NOMO-1 (cell line): ENCODE measurements around the gene KCTD19.

Source experiments
- DNase-seq, 2 experiments: peaks; one replicate each; lab custom pipeline; 2025; ENCODE audit not compliant: unreplicated experiment in 2 of 2; lab: John Stamatoyannopoulos, UW

The KCTD19 gene

DNA sequence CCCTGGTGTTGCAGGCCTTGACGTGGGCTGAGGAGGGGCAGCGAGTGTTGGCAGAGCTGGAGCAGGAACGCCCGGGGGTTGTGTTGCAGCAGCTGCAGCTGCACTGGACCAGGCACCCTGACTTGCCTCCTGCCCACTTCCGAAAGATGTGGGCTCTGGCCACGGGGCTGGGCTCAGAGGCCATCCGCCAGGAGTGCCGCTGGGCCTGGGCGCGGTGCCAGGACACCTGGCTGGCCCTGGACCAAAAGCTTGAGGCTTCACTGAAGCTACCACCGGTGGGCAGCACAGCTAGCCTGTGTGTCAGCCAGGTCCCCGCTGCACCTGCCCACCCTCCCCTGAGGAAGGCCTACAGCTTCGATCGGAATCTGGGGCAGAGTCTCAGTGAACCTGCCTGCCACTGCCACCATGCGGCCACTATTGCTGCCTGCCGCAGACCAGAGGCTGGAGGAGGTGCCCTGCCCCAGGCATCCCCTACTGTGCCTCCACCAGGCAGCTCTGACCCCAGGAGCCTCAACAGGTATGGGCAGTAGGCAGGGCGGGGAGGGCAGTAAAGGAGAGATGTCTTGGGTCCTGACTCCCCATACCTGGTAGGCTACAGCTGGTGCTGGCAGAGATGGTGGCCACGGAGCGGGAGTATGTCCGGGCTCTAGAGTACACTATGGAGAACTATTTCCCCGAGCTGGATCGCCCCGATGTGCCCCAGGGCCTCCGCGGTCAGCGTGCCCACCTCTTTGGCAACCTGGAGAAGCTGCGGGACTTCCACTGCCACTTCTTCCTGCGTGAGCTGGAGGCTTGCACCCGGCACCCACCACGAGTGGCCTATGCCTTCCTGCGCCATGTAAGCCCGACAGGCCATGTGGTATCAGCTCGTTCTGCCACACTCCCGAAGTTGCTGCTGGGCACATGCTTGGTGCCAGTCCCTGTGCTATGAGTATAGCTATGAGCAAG is 41.6 kb downstream of the KCTD19 start:
- no peak for DNase-seq

DNA sequence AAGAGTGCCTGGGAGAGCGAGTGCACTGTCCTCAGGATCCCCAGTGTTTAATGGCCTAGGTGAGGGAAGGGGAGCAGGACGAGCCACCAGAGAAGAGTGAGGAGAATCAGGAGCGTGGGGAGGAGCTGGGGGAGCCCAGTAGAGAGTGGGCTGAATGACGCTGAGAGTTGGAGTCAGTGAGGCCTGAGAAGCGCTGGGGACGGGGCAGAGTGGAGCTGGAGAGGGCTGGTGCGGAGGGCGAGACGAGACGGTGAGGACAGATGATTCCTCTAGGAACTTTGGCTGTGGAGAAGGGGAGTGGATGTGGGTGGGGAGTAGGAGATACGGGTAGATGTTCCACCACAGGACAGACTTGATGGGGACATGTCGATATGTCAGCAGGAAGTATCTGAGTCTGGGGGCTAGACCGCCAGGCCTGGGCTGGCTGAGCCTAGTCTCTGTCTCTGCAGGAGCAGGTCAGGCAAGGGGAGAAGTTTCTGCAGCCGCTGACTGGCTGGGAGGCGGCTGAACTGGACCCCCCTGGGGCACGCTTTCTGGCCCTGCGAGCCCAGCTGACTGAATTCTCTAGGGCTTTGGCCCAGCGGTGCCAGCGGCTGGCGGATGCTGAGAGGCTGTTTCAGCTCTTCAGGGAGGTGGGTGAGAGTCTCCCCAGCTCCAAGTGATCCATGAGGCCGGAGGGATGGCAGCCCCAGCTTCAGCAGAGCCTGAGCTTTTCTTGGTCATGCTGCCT is 42.5 kb downstream of the KCTD19 start:
- no peak for DNase-seq

DNA sequence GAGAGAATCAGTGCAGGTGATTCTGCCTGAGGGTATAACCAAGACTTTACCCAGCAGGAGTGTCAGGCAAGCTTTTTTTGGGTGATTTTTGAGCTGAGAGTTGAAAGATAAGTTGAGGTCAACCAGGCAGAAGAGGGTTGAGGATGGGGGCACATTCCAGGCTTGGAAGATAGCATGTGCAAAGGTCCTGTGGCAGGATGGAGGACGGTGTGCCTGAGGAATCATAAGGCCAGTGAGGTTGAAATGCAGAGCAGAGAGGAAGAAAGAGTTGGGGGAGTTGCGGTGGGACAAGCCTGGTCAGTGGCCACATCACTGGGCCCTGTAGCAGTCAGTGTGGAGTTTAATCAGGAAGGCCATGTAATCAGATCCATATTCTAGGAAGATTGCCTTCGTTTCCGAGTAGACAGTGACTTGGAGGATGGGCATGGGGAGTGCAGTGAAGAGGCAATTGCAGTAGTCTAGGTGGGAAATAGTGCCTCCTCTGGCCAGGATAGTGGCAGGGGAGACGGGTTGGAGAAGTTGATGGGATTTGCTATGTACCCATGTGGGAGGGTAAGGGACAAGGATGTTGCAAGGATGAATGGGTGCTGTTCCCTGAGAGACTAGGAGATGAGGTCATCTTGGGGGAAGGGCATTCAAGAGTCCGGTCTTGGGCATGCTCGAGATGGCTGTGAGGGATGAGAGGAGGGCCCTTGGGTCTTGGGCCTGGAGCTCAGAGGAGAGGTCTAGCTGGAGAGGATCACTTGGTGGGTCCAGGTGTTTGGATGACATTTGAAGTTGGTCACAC is 43.3 kb downstream of the KCTD19 start:
- no peak for DNase-seq

DNA sequence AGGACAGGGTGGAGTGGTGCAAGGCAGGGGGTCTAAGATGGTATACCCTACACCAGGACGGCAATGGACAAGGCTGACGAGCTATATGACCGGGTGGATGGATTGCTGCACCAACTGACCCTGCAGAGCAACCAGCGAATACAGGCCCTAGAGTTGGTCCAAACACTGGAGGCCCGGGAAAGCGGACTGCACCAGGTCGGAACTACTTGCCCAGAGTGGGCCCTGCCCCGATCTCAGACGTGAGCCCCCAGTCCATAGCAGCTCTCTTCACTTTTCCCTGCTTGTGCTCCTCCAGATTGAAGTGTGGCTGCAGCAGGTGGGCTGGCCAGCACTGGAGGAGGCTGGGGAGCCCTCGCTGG is 44.1 kb downstream of the KCTD19 start:
- no peak for DNase-seq

DNA sequence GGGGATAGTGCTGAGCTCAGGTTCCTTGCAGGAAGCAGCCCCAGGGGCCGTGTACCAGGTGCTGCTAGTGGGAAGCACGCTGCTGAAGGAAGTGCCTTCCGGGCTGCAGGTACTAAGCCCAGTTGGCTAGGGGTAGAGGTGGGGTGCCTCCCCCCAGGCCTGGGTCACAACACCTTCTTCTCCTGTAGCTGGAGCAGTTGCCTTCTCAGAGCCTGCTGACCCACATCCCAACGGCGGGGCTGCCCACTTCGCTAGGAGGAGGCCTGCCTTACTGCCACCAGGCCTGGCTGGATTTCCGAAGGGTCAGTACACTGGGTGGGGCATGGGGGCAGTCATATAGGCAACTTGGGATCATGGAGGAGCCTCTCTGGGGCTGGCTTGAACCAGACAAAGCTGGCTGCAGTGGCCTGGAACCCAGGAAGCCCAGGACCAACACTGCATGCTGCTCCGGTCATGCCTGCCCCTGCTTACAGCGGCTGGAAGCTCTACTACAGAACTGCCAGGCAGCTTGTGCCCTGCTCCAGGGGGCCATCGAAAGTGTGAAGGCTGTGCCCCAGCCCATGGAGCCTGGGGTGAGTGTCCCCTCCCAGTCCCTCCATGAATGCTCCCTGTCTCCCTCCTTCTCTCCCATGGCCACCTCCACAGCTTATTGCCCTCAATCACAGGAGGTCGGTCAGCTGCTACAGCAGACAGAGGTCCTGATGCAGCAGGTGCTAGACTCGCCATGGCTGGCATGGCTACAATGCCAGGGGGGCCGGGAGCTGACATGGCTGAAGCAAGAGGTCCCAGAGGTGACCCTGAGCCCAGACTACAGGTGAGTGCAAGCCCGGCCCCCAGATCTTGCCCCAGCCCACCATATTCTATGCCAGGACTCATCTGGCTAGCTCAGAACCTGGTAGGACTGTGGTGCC is 44.8 kb downstream of the KCTD19 start:
- no peak for DNase-seq

DNA sequence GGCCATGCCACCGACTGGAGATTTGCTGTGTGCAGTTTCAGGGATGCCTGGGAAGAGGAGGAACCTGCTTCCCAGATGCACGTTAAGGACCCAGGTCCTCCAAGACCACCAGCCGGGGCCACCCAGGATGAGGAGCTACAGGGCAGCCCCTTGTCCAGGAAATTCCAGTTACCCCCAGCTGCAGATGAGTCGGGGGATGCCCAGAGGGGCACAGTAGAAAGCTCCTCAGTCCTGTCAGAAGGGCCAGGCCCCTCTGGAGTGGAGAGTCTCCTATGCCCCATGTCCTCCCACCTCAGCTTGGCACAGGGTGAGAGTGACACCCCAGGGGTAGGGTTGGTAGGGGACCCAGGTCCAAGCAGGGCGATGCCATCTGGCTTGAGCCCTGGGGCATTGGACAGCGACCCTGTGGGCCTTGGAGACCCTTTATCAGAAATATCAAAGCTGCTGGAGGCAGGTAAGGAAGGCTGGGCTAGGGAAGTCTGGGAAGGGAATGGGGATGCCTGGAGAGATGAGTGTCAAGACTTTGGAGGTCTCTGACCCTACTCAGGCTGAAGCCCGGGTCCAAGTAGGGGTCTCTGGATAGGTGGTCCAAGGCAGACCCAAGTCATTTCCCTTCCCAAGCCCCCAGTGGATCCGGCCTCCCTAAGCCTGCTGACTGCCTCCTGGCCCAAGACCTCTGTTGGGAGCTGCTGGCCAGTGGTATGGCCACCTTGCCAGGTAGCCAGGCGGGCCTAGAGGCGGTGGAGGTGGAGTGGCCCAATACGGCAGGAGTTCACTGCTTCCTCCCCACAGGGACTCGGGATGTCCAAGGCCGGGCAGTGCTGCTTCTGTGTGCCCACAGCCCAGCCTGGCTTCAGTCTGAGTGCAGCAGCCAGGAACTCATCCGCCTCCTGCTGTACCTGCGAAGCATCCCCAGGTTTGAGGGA is 46.2 kb downstream of the KCTD19 start:
- no peak for DNase-seq

DNA sequence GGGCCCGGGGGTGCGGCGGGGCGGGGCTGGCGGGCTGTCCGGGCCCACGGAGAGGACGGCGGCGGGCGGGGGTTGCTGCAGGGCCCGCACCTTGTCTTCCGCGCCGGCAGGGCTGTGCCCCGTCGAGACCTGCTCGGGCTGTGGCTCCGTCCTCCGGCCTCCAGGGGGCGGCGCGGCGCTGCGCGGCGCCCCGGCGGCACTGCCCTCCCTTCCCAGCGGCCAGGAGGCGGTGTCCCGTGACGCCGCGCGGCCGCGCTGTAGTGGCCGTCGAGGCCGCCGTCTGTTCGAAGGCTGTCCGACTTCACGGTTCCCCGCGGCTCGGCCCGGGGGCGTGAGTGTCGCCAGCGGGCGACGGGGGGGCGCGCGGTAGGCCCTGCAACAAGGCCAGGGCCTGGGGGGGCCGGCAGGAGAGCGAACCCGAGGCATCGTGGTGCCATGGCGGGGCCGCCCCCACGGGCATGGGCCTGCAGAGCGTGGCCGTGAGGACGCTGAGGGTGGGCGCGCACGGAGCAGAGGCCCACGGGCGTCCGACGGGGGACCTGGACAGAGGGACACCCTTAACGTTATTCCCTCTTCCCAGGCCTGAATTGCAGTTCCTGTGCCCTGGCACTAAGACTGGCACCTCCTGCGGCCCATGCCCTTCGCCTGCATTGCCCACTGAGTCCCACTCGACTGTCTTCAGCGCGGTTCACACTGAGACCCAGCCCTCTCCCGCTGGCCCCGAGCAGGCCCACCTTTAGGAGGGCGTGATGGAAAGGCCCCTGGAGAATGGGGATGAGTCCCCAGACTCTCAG is 47.0 kb downstream of the KCTD19 start, which contains the start of gene PLEKHG4:
Gene PLEKHG4 (plus strand): TSS at position 237 of the 794 bp plus-strand sequence. CDS start 513 bp downstream, at position 750.
- DNase-seq = peak; percentile 83 to 88

DNA sequence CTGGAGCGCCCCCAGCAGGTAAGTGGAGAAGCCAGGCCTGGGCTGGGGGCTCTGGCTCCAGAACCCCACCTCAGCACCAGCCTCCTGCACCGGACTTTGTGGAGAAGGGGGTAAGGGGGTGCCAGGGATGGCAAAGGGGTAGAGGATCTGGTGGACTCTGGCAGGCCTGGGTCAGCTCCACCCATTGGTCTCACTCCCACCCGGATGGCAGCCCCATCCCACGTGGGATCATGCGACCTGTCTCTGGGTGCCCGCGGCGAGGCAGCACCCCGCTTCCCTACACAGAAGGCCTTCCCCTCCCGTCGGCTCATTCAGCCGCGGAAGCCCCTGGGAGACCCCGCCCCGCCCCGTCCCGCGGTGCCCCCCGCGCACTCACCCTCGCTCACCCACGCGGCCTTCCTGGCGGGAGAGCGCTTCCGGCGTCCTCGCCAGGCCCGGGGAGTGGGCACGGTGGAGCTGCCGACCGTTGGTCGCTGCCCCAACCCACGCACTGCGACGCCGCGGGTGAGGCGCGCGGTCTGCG is 47.7 kb downstream of the KCTD19 start:
- peak; percentile 24 to 38 for DNase-seq

DNA sequence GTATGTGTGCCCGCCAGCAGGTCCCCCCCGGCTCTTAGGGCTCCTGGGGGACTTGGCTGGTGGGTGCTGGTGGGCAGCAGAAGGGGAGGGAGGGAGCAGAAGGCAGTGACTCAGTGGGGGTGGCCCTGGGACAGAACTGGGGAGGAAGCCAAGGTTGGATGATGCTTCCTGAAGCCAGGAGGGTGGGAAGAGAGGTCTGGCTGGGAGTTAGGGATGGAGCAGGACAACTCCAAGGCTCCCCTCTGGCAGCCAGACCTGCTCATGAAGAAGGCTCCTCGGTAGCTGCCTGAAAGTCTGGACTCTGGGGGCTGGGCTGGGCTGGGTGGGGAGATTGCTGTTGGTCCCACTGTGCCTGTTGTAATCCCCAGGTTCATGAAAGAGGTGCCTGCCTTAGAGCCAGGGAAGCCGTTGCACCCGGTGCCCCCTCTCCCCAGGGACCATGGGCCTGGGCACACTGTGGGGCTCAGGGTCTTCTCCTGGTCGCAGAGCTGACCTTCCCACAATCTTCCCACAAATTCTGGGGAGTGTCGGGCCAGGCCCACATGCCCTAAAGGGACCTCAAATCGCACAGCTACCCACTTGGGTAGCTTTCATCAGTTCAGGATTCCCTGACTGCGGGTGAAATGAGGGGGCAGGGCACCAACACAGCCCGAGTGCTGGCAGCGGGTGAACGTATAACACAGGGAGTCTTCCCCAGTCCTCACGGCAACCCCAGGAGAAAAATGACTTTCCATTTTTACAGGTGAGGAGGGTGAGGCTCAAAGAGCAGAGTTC is 48.4 kb downstream of the KCTD19 start:
- no peak for DNase-seq

DNA sequence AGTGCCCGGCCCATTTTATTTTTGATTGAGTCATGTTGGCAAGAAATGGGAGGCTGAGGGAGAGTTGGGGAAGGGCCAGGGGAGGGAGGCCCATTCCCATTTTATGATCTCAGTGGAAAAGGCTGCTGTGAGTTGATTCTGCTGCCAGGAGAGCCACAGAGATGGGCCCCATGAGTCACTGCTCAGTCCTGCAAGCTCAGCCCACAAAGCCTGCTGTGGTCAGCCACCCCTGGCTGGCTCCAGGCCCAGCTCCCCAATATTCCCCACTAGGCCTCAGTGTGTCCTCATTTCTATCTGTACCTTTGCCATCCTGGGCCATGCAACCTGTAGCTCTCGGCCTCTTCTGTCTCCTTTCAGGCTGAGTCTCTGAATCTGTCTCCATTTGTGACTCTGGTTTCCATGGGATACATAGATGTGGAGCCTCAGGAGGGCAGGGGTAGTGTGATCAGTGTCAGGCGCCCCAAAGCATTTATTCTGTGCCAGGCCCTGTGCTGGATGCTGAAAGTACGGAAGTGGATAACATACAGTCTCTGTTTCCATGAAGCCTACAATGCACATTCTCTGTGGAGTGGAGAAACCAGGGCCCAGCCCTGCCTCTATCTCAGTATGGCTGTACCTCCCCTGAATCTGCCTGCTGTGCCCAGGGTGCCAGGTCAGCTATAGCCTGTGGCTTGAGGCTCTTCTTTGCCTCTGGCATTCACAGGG is 49.1 kb downstream of the KCTD19 start:
- no peak for DNase-seq

DNA sequence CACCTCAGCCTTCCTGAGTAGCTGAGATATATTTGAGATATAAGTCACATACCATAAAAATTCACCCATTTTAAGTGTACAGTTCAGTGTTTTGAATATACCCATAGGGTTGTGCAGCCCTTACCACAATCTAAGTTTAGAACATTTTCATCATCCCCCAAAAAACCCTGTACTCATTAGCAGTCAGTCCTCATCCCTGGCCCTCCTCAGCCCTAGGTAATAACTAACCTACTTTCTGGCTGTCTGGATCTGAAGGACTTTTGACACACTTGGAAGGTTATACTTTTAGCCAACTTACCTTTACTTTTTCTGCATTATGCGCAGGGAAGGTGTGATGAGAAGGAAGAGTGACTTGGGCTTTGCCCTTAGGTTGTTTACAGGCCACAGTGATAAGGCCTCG is 51.2 kb downstream of the KCTD19 start:
- no peak for DNase-seq

DNA sequence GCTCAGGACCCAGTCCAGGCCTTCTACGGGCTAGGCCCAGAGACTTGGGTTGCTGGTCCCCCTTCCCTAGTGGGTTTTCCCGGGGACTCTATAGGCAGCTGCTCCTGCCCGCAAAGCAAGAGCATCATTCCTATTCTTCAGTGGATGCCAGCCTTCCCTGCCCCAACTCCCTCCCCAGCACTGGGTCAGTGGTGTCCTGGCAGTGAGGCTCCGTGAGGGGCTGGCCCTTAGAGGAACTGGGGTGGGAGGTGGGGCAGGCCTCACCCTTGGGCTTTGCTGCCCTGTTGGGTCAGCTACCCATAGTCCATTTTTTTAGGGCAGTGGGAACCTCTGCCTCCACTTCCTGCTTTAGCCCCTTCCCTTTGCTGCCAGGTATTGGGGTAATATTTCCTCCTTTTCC is 55.1 kb downstream of the KCTD19 start:
- no peak for DNase-seq

DNA sequence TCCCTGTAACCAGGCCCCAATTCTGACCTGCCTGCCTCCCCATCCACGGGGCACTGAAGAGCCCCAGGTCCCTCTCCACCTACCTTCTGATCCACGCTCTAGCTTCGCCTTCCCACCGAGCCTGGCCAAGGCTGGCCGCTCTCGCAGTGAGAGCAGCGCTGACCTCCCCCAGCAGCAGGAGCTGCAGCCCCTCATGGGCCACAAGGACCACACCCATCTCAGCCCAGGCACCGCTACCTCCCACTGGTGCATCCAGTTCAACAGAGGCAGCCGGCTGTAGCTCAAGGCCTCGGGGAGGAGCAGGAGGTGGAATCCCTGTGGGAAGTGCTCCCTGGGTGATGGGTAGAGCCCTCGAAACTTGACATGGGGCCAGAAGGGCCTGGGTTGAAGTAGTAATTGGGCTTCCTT is 55.6 kb downstream of the KCTD19 start:
- no peak for DNase-seq

DNA sequence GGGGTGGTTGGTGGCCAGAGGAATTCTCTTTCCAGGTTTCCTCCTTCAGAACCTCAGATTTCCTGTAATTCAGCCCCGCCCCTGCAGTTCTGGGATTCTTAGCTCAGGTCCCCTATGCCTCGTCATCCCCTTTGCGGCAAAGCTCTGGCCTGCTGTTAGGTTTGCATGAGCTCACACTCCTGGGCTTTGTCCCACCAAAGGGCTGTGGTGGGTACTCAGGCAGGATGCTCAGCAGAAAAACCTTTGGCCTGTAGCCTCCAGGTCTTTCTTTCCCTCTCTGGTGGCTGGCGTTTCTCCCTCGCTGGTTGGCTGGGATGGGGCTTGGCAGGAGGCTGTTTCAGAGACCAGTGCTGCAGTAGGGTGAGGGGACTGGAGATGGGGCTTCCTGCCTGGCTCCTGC is 56.8 kb downstream of the KCTD19 start:
- DNase-seq = no peak

DNA sequence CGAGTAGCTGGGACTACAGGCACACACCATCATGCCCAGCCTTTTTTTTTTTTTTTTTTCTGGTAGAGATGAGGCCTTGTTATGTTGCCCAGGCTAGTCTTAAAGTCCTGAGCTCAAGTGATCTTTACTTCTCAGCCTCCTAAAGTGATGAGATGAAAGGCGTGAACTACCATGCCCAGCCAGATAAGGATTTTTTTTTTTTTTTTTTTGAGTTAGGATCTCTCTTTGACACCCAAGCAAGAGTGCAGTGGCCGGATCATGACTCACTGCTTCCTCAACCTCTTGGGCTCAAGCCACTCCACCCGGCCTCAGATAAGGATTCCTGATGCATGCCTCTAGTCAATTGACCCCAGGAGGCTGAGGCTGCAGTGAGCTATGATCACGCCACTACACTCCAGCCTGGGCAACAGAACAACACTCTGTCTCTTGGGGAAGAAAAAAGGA is 58.4 kb downstream of the KCTD19 start:
- no peak for DNase-seq

DNA sequence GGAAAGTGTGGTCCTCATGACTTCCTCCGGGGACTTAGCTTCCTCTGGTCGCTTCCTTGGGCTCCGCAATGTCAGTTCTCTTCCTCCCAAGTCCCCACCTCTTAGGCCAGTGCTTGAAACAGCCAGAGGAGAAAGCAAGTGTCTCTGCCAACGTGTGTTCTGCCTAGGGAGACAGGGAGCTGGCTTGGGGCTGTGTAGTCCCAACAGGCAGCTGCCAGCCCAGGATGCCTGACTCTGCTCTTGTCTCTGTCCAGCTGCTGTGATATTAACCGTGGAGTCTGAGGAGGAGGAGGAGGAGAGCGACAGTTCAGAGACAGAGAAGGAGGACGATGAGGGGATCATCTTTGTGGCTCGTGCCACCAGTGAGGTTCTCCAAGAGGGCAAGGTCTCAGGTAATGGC is 60.7 kb downstream of the KCTD19 start:
- no peak for DNase-seq

DNA sequence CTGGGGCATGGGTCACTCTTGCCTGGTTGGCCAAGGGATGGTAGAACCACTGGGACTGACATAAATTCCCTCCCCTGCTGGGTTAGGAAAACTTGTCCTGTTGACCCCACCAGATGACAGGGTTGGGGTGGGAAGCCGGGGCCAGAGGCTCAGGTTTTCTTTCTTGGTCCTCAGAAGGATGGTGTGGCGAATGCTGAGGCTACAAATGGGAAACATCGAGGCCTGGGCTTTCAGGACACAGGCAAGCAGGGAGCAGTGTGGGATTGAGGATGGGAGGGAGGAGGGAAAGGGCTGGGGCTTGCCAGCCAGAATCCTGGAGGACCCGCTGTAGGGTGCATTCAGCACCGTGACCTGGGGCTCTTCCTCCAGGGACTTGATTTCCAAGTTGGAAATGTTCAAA is 61.7 kb downstream of the KCTD19 start:
- DNase-seq = no peak
